Measurements from ENCODE around the gene SDHB.

The SDHB gene

GRCh38 chr1:17060306-17060749 lies 6.5 kb upstream of the SDHB start:
- no peak for DNase-seq (ENCODE audit: low read depth)
- H3K4me3 ChIP-seq (ENCODE audit: control insufficient read depth, low read depth, low read length): no peak overlapping the region
- no peak for TF ChIP-seq CTCF (IDR thresholded peaks at IDR 0.05; ENCODE audit: control insufficient read depth, insufficient read depth, low read depth, low read length, missing control alignments)

DNA sequence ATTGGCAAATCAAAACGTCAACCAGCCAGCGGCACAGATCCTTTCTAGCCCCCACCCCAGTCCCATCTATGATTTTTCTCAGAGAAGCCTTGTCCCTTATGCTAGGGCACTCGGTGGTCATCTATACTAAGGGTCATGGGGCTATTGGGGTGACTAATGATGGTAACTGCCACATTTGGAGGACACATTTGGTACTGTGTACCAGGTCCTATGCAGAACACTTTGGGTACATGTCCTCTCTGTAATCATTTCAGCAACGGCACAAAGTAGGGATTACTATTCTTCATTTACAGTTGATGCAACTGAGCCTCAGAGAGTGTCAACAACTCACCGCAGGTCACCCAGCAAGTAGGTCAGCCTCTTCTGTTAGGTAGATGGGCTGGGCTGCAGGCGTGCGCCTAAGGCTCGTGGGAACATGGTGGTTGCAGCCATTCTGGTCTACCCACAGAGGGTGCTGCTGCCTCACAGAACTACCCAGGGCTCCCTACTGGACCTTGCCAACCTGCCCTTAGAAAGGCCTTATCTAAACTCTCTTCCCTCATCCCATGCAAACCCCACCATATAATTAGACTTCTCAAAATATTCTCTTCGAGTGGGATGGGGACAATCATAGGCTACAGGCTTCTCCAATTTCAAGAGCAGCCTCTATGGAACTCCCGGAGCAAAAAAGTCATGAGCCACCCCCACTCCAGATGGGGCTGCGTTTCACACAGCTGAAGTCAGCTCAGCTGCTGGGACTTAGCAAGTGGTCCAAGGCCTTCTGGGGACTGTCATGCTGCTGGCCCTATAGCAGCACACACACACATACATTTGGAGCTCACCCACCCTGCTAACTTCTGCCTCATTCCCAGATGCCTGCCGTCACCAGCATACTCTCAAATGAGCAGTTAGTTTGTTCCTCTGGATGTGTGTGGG lies 5.8 kb upstream of the SDHB start:
- TF ChIP-seq CTCF (IDR thresholded peaks at IDR 0.05; ENCODE audit: control insufficient read depth, insufficient read depth, low read depth, low read length, missing control alignments): peak; percentile 92
- peak; percentile 35 for DNase-seq (ENCODE audit: low read depth)
- no peak overlapping the region for H3K4me3 ChIP-seq (ENCODE audit: control insufficient read depth, low read depth, low read length)

DNA sequence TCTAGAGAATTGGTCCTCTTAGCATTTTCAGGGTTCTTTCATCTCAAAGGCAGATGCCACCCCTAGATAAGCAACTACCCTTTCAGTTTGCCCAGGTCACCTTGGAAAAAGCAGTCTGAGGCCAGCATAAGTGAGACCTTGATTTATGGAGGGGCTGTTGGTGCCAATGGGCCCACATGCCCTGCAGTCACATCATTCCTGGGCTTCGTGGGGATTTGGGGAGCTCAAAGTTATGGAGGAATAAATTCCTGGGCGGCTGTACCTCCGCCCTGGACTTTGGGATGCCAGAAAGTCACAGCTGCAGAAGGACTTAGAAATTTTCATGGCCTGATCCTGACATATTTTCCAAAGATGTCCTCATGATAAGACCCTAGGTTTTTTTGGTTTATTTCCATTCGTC lies 2.7 kb upstream of the SDHB start:
- H3K4me3 ChIP-seq (ENCODE audit: control insufficient read depth, low read depth, low read length): no peak overlapping the region
- no peak for DNase-seq (ENCODE audit: low read depth)
- TF ChIP-seq CTCF (IDR thresholded peaks at IDR 0.05; ENCODE audit: control insufficient read depth, insufficient read depth, low read depth, low read length, missing control alignments): no peak

- H3K4me3 ChIP-seq (ENCODE audit: control insufficient read depth, low read depth, low read length): no peak overlapping the region
- no peak for TF ChIP-seq CTCF (IDR thresholded peaks at IDR 0.05; ENCODE audit: control insufficient read depth, insufficient read depth, low read depth, low read length, missing control alignments)
- DNase-seq (ENCODE audit: low read depth): no peak
Measured at GRCh38 chr1:17055801-17056200, 2.0 kb upstream of the SDHB start.

DNA sequence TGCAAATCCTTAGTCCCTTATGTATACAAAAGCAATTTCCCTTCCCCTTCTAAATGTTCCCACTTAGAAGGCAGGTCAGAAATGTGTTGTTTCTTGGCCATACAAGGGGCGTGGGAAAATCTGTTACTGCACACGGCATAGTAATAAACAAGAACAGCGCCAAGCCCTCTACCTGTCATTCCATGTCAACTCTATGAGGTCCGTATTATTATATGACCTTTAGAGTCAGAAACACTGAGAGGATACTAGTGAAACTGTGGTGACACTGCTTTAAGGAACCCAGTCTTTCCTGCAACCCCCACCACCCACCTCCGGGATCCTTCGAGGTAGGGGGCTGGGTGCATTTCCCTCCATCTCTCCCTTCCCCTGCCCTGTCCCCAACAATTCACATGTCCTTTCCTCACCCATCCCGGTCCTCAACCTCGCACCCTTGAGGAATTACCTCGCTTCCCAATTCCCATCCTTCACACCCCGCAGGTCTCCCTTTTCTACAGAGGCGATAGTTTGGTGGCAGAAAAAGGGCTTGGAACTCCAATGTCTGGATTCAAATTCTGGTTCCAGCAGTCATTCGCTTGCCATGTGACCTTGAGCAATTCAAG lies 647 bp downstream of the SDHB start:
- no peak for DNase-seq (ENCODE audit: low read depth)
- TF ChIP-seq CTCF (IDR thresholded peaks at IDR 0.05; ENCODE audit: control insufficient read depth, insufficient read depth, low read depth, low read length, missing control alignments): no peak
- peak overlapping the region; percentile 87 for H3K4me3 ChIP-seq (ENCODE audit: control insufficient read depth, low read depth, low read length)

DNA sequence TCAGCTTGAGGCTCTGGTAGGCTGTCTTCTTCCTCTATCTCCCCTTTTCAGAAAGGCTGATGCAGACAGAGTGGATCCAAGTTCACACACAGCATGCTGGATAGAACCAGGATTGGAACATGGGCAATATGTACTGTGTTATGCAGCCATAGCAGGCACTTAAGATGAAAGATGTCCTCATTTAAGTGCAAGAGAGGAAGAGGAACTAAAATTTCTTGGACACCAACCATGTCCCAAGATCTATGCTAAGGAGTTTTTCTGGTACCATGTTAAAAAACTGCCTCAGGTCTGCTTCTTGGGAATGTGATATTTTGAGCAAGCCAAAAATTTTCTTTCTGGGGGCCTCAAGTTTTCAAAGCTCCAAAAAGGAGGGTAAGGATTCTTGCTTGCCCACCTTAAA lies 1.2 kb downstream of the SDHB start:
- peak overlapping the region; percentile 87 for H3K4me3 ChIP-seq (ENCODE audit: control insufficient read depth, low read depth, low read length)
- DNase-seq (ENCODE audit: low read depth): no peak
- no peak for TF ChIP-seq CTCF (IDR thresholded peaks at IDR 0.05; ENCODE audit: control insufficient read depth, insufficient read depth, low read depth, low read length, missing control alignments)

All from AG09309 (cell line).